NCI-H2107 (cell line): ENCODE results near the gene NDUFS2.
"Not testable (repeated sequence)": the region's sequence is repeated elsewhere in the genome, so short reads cannot be mapped to it uniquely, and the experiment has no call there.

Source experiments
- DNase-seq: peaks from one replicate; lab custom pipeline; 2025; lab: John Stamatoyannopoulos, UW

NDUFS2 gene

DNA sequence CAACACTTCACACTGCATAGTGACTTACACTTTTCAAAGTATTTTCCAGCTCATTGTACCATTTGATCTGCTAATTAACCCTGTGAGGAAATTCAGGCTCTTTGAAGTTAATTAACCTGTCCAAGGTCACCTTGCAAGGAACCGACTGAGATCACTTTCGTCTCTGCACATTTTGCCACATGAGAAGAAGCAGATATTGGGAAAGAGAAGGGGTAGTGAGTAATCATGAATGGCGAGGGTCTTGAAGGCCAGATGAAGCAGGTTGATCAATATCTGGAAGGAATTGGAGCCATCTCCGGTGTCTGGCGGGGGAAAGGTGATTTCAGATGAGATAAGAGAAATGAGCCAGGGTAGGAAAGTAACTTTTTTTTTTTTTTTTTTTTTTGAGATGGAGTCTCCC is 17.8 kb downstream of the NDUFS2 start:
- no peak for DNase-seq

GRCh38 chr1:161222175-161223019 is 20.2 kb downstream of the NDUFS2 start:
- DNase-seq = no peak

- DNase-seq = no peak
These were observed 21.9 kb downstream of the NDUFS2 start for GRCh38 chr1:161223805-161224694.

GRCh38 chr1:161224695-161225087 is 22.5 kb downstream of the NDUFS2 start:
- not testable (repeated sequence) for DNase-seq

DNA sequence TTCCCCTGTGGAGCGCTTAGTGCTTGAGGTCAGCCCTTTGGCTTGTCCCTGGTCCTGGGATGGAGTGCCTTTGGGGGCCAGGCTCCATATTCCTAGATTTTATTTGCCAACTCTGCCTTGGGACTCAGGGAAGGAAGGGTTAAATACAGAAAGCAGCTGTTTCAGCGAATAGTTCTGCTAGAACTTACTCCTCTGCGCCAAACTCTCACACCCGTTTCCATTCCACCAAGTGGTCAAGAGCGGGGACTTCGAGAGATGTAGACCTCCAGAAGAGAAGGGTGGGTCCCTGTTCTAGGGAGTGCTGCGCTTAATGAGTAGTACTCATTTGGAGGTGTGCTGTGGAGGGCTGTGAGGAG is 23.0 kb downstream of the NDUFS2 start:
- no peak for DNase-seq

DNA sequence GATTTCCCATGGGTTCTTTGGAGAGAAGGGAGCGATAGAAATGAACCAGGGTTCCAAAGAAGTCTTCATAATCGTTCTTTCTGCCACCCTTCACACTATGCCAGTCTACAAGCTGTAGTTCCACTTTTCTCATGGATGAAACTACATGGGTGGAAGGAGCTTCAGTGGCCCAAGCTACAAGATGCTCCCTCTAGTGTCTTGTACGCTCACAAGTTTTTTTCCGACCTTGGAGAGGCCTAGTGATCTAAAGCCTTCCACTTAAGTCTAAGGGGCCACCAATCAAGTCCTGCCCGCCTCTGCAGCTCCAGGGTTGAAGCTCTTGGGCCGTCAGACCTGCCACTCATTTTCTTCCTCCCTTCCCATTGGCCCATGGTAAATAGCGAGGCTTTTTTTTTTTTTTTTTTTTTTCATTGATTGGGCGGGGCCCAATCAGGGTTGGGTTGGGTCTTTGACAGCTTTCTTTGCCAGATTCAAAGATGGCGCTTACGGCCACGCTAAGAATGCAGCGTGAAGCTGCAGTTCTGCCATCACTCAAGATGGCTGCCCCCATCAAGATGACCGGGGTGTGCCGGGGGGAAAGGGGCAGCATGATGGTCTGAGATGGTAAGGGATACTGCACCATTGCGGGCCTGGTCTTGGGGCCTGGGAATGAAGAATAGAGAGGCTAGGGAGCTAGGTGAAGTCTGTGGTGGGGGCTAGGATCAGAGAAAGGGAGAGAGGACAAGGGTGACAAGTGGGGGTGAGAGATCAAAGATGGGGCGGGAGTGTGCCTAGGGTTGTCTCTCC is 23.6 kb downstream of the NDUFS2 start, which contains the start of gene TOMM40L:
Gene TOMM40L, plus strand, starts transcription at position 527 of the 786 bp plus-strand sequence. CDS start 430 bp downstream, outside the sequence.
- peak; percentile 96 for DNase-seq

- DNase-seq = no peak
These were observed 24.1 kb downstream of the NDUFS2 start for GRCh38 chr1:161226320-161226711.

GRCh38 chr1:161226759-161227158 is 24.6 kb downstream of the NDUFS2 start:
- DNase-seq = no peak

DNA sequence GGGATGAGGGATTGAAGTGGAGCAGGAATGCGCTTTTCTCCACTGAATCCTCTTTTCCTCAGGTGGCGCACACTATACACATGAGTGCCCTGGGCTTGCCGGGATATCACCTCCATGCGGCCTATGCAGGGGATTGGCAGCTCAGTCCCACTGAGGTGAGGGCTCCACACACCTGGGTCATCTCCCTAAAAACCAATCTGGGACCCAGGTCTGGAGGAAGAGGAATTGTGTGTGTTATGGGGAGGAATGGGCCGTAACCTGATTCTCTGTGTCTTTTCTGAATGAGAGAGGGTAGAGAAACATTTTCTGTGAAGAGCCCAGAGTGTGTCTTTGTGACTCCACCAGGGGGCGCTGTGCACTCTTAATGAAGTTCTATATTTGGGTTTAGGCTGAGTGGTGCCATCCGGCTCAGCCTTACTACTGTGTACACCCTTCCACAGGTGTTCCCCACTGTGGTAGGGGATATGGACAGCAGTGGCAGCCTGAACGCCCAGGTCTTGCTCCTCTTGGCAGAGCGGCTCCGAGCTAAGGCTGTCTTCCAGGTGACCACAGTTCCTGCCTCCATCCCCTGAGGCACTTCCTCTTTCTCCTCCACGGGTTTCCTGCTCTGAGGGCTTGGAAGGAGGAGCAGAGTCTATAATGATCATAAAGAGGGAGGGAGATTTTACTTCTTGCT is 25.2 kb downstream of the NDUFS2 start:
- DNase-seq = peak; percentile 76

DNA sequence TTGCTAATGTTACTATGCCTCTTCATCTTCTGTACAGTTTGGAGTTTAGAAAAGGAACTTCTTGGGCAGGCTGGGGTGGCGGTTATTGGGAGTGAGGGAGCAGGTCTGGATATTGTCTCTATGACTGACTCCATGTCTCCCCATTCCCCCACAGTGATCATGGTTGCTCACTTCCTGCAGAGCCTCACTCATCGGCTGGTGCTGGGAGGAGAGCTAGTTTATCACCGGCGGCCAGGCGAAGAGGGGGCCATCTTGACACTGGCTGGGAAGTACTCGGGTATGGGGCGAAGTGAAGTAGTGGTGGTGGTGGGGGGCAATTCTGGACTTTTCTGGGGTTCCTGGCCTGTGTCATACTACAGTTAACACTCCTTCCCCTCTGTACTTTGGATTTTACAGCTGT is 25.9 kb downstream of the NDUFS2 start:
- DNase-seq = no peak

GRCh38 chr1:161229896-161230295 is 27.7 kb downstream of the NDUFS2 start:
- DNase-seq = no peak

- DNase-seq = no peak
These were observed 28.6 kb downstream of the NDUFS2 start for GRCh38 chr1:161230762-161231161.

GRCh38 chr1:161233102-161233501 is 30.9 kb downstream of the NDUFS2 start:
- no peak for DNase-seq

- no peak for DNase-seq
These were observed 34.0 kb downstream of the NDUFS2 start for GRCh38 chr1:161235957-161236775.

- DNase-seq = no peak
These were observed 35.9 kb downstream of the NDUFS2 start, which contains the start of gene NR1I3 for GRCh38 chr1:161238039-161238473. Gene NR1I3, minus strand, starts transcription at chr1:161238203. Its CDS starts 1,638 bp downstream, at chr1:161236565.

- DNase-seq = no peak
These were observed 39.5 kb downstream of the NDUFS2 start for GRCh38 chr1:161241682-161242081.

- DNase-seq = no peak
These were observed 40.1 kb downstream of the NDUFS2 start for GRCh38 chr1:161242313-161242712.

GRCh38 chr1:161244888-161245287 is 42.7 kb downstream of the NDUFS2 start:
- no peak for DNase-seq

DNA sequence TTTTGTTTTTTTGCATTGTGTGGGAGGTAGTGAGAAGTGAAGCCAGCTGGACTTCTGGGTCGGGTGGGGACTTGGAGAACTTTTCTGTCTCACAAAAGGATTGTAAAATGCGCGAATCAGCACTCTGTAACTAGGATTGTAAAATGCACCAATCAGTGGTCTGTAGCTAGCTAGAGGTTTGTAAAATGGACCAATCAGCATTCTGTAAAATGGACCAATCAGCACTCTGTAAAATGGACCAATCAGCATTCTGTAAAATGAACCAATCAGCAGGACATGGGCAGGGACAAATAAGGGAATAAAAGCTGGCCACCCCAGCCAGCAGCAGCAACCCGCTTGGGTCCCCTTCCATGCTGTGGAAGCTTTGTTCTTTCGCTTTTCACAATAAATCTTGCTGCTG is 47.9 kb downstream of the NDUFS2 start:
- not testable (repeated sequence) for DNase-seq

- no peak for DNase-seq
These were observed 48.7 kb downstream of the NDUFS2 start for GRCh38 chr1:161250829-161251228.
